Suprapubic skin (tissue), 4 donors: Measurements from ENCODE around the gene ICE1. TPM values are rescaled to one million over a fixed set of nuclear protein-coding genes. Genes with fewer than 3 reads are reported as not detected.

Source experiments
- DNase-seq, 2 donors: peaks; one replicate each; pipeline ENCODE4 v3.0.0-alpha.2; 2019; ENCODE audit warnings: low spot score in 2 of 2
- H3K27ac ChIP-seq: fragments of 200-600 bp; sonication (generic); one replicate; pipeline ENCODE4 v1.5.1; 2019
- H3K27me3 ChIP-seq: fragments of 200-600 bp; sonication (generic); one replicate; pipeline ENCODE4 v1.5.1; 2019
- H3K36me3 ChIP-seq: fragments of 200-600 bp; sonication (generic); one replicate; pipeline ENCODE4 v1.5.1; 2019
- H3K4me1 ChIP-seq: fragments of 200-600 bp; sonication (generic); one replicate; pipeline ENCODE4 v1.5.1; 2019
- H3K4me3 ChIP-seq: fragments of 200-600 bp; sonication (generic); one replicate; pipeline ENCODE4 v1.5.1; 2019; ENCODE audit warnings: mild to moderate bottlenecking
- H3K9me3 ChIP-seq: fragments of 200-600 bp; sonication (generic); one replicate; pipeline ENCODE4 v1.5.1; 2019
- CTCF ChIP-seq, 2 donors: fragments of 200-600 bp in 1 of 2; fragments of 450-650 bp in 1 of 2; sonication (generic) in 1 of 2; IDR thresholded peaks; one replicate each; pipeline ENCODE4 v1.5.1; 2016 to 2019; ENCODE audit warnings: antibody characterized with exemption in 2 of 2, mild to moderate bottlenecking in 1 of 2, moderate library complexity in 1 of 2
- EP300 ChIP-seq: sonication (generic); formaldehyde crosslinking; IDR thresholded peaks from one replicate; pipeline ENCODE4 v1.6.1; 2017; ENCODE audit warnings: antibody characterized with exemption
- POLR2A ChIP-seq, 2 donors: fragments of 450-650 bp; IDR thresholded peaks; one replicate each; pipeline ENCODE4 v1.6.1; 2017; ENCODE audit warnings: antibody characterized with exemption in 2 of 2, mild to moderate bottlenecking in 2 of 2, moderate library complexity in 2 of 2
- POLR2AphosphoS5 ChIP-seq, 3 donors: sonication (generic); formaldehyde crosslinking; IDR thresholded peaks; one replicate each; pipeline ENCODE4 v1.6.1; 2017; ENCODE audit warnings: antibody characterized with exemption in 3 of 3
- WGBS: methylation state at CpG from one replicate; pipeline ENCODE4 v1.1.5; 2018; 5-methylcytosine and 5-hydroxymethylcytosine counted together
- total RNA-seq, 4 donors: library from RNA; depleted of rRNA; stranded (reverse); fragments of >200 nt; gene quantifications; one replicate each; pipeline ENCODE4 v1.1.0, GENCODE V29; 2016

The ICE1 gene
- 10 to 100 TPM; 17.6 to 27.4 (median 24.1) TPM for total RNA-seq

DNA sequence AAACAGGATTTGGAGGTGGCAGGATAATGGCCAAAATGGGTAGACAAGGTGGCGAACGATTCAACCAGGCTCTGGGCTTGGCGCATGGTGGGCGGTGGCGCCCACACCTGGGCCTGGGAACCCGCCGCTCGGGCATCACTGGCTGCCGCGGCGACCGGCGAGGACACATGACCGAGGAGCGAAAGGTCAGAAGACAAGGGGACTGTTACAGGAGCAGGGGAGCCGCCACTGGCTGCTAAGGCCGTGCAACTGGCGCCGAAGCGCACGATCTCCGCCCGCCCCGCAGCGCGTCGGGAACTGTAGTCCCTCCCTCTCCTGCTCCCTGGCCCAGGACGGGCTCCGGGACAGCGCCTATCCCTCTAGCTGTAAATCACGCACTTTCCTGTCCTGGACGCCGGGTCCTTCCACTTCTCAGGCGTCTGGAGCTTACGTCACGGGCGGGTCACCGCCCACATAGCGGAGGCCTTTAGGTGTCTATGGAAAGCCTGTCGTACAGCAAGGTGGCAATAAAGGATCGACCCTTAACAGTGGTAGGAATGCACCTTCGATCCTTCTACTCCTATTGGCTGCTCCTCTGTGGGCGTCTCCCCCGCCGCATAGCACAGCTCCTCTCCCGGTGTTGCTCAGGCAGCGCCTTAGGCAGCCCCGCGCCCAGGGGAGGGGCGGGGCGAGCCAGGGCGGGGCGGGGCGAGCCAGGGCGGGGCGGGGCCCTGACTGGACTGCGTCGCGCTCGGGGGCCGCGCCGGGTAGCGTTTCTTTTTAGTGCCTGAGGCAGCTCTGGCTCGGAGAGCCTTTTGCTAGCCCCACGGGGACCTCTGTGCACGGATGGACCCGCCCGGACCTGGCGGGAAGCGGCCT, at the start of gene ICE1:
Gene ICE1, plus strand, starts transcription at position 717 of the 858 bp plus-strand sequence. CDS start 239 bp downstream, outside the sequence.
- TF ChIP-seq POLR2AphosphoS5 (IDR thresholded peaks at IDR 0.05), result peak in 1 of 3 donors; percentile 50
- TF ChIP-seq EP300, result no peak
- TF ChIP-seq CTCF (IDR thresholded peaks at IDR 0.05), result no peak
- peak in 1 of 2 donors; percentile 46 for TF ChIP-seq POLR2A (IDR thresholded peaks at IDR 0.05)
- H3K27me3 ChIP-seq, result no peaks in the 10 kb centered on the region
- WGBS, result under 1% methylated on average over 32 of the region's 71 CpGs
- H3K27ac ChIP-seq, result peak within 1 kb of the TSS; percentile 94
- H3K9me3 ChIP-seq, result no peaks in the 10 kb centered on the region
- H3K4me1 ChIP-seq, result peaks cover 51% of the 10 kb centered on the region
- H3K4me3 ChIP-seq, result peak within 1 kb of the TSS; percentile 88
- peak; percentile 98 to 99 for DNase-seq
- H3K36me3 ChIP-seq, result no peaks in the 10 kb centered on the region

DNA sequence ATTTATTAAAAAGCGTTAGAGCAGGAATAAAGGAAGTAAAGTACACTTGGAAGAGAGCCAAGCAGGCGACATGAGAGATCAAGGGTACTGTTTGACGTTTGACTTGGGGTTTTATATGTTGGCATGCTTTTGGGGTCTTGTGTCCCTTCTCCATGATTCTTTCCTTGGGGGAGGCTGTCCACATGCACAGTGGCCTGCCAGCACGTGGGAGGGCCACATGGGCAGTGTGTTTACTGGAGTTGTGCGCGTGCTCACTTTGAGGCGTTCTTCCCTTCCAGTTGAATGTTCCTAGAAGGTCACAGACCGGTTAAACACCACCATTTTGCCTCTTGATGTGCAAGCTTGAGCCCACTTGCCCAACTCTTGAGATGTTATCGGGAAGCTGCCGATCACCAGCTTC, 49.5 kb upstream of the ICE1 start:
- TF ChIP-seq CTCF (IDR thresholded peaks at IDR 0.05) (no peak), POLR2A (IDR thresholded peaks at IDR 0.05) (no peak), EP300 (no peak), POLR2AphosphoS5 (IDR thresholded peaks at IDR 0.05) (no peak)
- Histone ChIP-seq H3K36me3 (no peaks in the 10 kb centered on the region), H3K4me3 (no peak overlapping the region), H3K27me3 (no peaks in the 10 kb centered on the region), H3K4me1 (peaks cover 3% of the 10 kb centered on the region), H3K27ac (peak overlapping the region; percentile 43), H3K9me3 (no peaks in the 10 kb centered on the region)
- no peak for DNase-seq
- WGBS, result 70% methylated on average over 10 of the region's 10 CpGs

- Histone ChIP-seq H3K4me1 (peaks cover 3% of the 10 kb centered on the region), H3K9me3 (no peaks in the 10 kb centered on the region), H3K4me3 (no peak overlapping the region), H3K36me3 (no peaks in the 10 kb centered on the region), H3K27me3 (no peaks in the 10 kb centered on the region), H3K27ac (peak overlapping the region; percentile 58)
- DNase-seq, result no peak
- WGBS, result 76% methylated on average over 2 of the region's 2 CpGs
- peak in 2 of 3 donors; percentile 23 to 45 for TF ChIP-seq POLR2AphosphoS5 (IDR thresholded peaks at IDR 0.05)
- TF ChIP-seq POLR2A (IDR thresholded peaks at IDR 0.05), result no peak
These were observed 49.0 kb upstream of the ICE1 start for GRCh38 chr5:5373351-5373989.

- no peaks in the 10 kb centered on the region for H3K9me3 ChIP-seq
- peaks cover 3% of the 10 kb centered on the region for H3K4me1 ChIP-seq
- peak overlapping the region; percentile 58 for H3K27ac ChIP-seq
- no peaks in the 10 kb centered on the region for H3K27me3 ChIP-seq
- no peak for DNase-seq
- TF ChIP-seq EP300, result no peak
- TF ChIP-seq POLR2AphosphoS5 (IDR thresholded peaks at IDR 0.05), result no peak
- TF ChIP-seq POLR2A (IDR thresholded peaks at IDR 0.05), result no peak
- no peak for TF ChIP-seq CTCF (IDR thresholded peaks at IDR 0.05)
- no peaks in the 10 kb centered on the region for H3K36me3 ChIP-seq
- H3K4me3 ChIP-seq, result no peak overlapping the region
- 49% methylated on average over 6 of the region's 6 CpGs for WGBS
These were observed 48.3 kb upstream of the ICE1 start for GRCh38 chr5:5374009-5374715.

DNA sequence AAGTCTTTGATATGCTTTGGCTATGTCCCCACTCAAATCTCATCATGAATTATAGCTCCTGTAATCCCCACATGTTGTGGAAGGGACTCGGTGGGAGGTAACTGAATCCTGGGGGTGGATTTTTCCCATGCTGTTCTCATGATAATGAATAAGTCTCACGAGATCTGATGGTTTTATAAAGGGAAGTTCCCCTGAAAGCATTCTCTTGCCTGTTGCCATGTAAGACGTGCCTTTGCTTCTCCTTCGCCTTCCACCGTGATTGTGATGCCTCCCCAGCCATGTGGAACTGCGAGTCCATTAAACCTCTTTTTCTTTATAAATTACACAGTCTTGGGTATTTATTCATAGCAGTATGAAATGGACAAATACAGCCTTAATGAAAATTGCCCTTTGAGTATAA, 44.7 kb upstream of the ICE1 start:
- DNase-seq, result no peak
- 77% methylated on average over 6 of the region's 6 CpGs for WGBS
- no peaks in the 10 kb centered on the region for H3K9me3 ChIP-seq
- no peaks in the 10 kb centered on the region for H3K36me3 ChIP-seq
- no peak overlapping the region for H3K4me3 ChIP-seq
- no peak overlapping the region for H3K27ac ChIP-seq
- no peaks in the 10 kb centered on the region for H3K27me3 ChIP-seq
- no peak for TF ChIP-seq CTCF (IDR thresholded peaks at IDR 0.05)
- H3K4me1 ChIP-seq, result peaks cover 7% of the 10 kb centered on the region
